ENCODE data around the gene ZNF646.

GRCh38 chr16:31036691-31037090, 37.5 kb upstream of the ZNF646 start:
- TF ChIP-seq, protein P1, sequence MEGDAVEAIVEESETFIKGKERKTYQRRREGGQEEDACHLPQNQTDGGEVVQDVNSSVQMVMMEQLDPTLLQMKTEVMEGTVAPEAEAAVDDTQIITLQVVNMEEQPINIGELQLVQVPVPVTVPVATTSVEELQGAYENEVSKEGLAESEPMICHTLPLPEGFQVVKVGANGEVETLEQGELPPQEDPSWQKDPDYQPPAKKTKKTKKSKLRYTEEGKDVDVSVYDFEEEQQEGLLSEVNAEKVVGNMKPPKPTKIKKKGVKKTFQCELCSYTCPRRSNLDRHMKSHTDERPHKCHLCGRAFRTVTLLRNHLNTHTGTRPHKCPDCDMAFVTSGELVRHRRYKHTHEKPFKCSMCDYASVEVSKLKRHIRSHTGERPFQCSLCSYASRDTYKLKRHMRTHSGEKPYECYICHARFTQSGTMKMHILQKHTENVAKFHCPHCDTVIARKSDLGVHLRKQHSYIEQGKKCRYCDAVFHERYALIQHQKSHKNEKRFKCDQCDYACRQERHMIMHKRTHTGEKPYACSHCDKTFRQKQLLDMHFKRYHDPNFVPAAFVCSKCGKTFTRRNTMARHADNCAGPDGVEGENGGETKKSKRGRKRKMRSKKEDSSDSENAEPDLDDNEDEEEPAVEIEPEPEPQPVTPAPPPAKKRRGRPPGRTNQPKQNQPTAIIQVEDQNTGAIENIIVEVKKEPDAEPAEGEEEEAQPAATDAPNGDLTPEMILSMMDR (IDR thresholded peaks at IDR 0.05; ENCODE audit: borderline replicate concordance, extremely low read depth, low read length, poor library complexity, severe bottlenecking) = no peak
- TF ChIP-seq EZH2 (IDR thresholded peaks at IDR 0.05; ENCODE audit: borderline replicate concordance, low read depth, low read length, severe bottlenecking) = no peak
